NCI-H2171 treated with DMSO at 0.1 percent for 48 hours (cell line): ENCODE results near the gene PROC.

Source experiments
- DNase-seq: peaks from one replicate; lab custom pipeline; 2025; lab: John Stamatoyannopoulos, UW

The PROC gene

GRCh38 chr2:127456960-127457359, 38.7 kb downstream of the PROC start:
- DNase-seq = no peak

GRCh38 chr2:127462461-127462860, 44.2 kb downstream of the PROC start:
- no peak for DNase-seq

GRCh38 chr2:127463155-127463991, 45.1 kb downstream of the PROC start:
- DNase-seq = no peak

- DNase-seq = no peak
Measured at GRCh38 chr2:127464470-127465257, 46.4 kb downstream of the PROC start.

- no peak for DNase-seq
Measured at GRCh38 chr2:127465258-127465657, 47.0 kb downstream of the PROC start.

GRCh38 chr2:127469051-127469450, 50.8 kb downstream of the PROC start:
- DNase-seq = no peak

- DNase-seq = no peak
Measured at GRCh38 chr2:127469974-127470373, 51.7 kb downstream of the PROC start.

- DNase-seq = no peak
Measured at GRCh38 chr2:127471286-127471988, 53.2 kb downstream of the PROC start.

GRCh38 chr2:127472268-127472667, 54.0 kb downstream of the PROC start:
- DNase-seq = no peak

- DNase-seq = no peak
Measured at GRCh38 chr2:127475788-127476187, 57.6 kb downstream of the PROC start.
